Stomach (tissue), 9 donors: ENCODE results near the gene CSRP1. TPM values are rescaled to one million over a fixed set of nuclear protein-coding genes. Genes with fewer than 3 reads are reported as not detected.

Experiments used
- DNase-seq, 2 donors: peaks; one replicate each; pipeline versions ENCODE4 v3.0.0 to v3.0.0-alpha.2; 2013 to 2019
- H3K27ac ChIP-seq, 5 donors: fragments of 200-600 bp in 4 of 5; sonication (generic) in 4 of 5; one replicate each; pipeline ENCODE4 v1.5.1; 2013 to 2019; ENCODE audit warnings: mild to moderate bottlenecking in 1 of 5, moderate library complexity in 1 of 5
- H3K27me3 ChIP-seq, 3 donors: fragments of 200-600 bp; sonication (generic); one replicate each; pipeline ENCODE4 v1.5.1; 2017 to 2019; ENCODE audit warnings: mixed run types in 1 of 3
- H3K36me3 ChIP-seq, 4 donors: fragments of 200-600 bp; sonication (generic); 1 replicate in 3 of 4; 2 replicates in 1 of 4; pipeline ENCODE4 v1.5.1; 2016 to 2019
- H3K4me1 ChIP-seq, 4 donors: fragments of 200-600 bp; sonication (generic); one replicate each; pipeline ENCODE4 v1.5.1; 2016 to 2019
- H3K4me3 ChIP-seq, 4 donors: fragments of 200-600 bp; sonication (generic) in 3 of 4; one replicate each; pipeline ENCODE4 v1.5.1; 2016 to 2019; ENCODE audit warnings: mild to moderate bottlenecking in 1 of 4
- H3K9me3 ChIP-seq, 4 donors: fragments of 200-600 bp; sonication (generic); one replicate each; pipeline ENCODE4 v1.5.1; 2016 to 2019
- CTCF ChIP-seq, 7 experiments: fragments of 450-650 bp in 4 of 7; fragments of 200-600 bp in 3 of 7; sonication (generic) in 3 of 7; IDR thresholded peaks; one replicate each; pipeline ENCODE4 v1.5.1; 2016 to 2019; ENCODE audit warnings: antibody characterized with exemption in 7 of 7, control low read depth in 2 of 7, mild to moderate bottlenecking in 1 of 7
- EP300 ChIP-seq: sonication (generic); formaldehyde crosslinking; IDR thresholded peaks from one replicate; pipeline ENCODE4 v1.6.1; 2017; ENCODE audit warnings: antibody characterized with exemption
- POLR2A ChIP-seq, 4 donors: fragments of 450-650 bp; IDR thresholded peaks; one replicate each; pipeline ENCODE4 v1.6.1; 2016; ENCODE audit warnings: antibody characterized with exemption in 4 of 4, control low read depth in 2 of 4, mild to moderate bottlenecking in 1 of 4, moderate library complexity in 1 of 4
- POLR2AphosphoS5 ChIP-seq, 3 donors: sonication (generic); formaldehyde crosslinking; IDR thresholded peaks; one replicate each; pipeline ENCODE4 v1.6.1; 2016; ENCODE audit warnings: antibody characterized with exemption in 3 of 3
- WGBS, 5 donors: extraction: QIAGEN DNeasy Blood & Tissue Kit in 3 of 5; methylation state at CpG; one replicate each; pipeline versions ENCODE4 v1.1.5 to v1.1.7; 2013 to 2018; 5-methylcytosine and 5-hydroxymethylcytosine counted together
- intact Hi-C: fragments of 100-400 bp; cut with DNase I; formaldehyde crosslinking; loops from one replicate; pipeline ENCODE4 v1.15.1; 2023; ENCODE audit warnings: low total_unique reads
- polyA plus RNA-seq, 3 donors: library from polyadenylated mRNA; stranded (reverse); fragments of 200-250 nt; gene quantifications; one replicate each; pipeline ENCODE4 v1.2.3, GENCODE V29; 2013
- total RNA-seq, 5 donors: library from RNA; depleted of rRNA; stranded (reverse); fragments of >200 nt; gene quantifications; one replicate each; pipeline versions ENCODE4 v1.1.0 to v1.2.3, GENCODE V29; 2014 to 2016
- donor health status: healthy with polysubstance abuse.
- donor health status: Bipolar disorder and iron deficiency.
- donor health status: healthy.

Gene CSRP1
- total and polyA plus RNA-seq, 8 donors: 220 to 2,162 (median 528) TPM

- peaks cover 56 to 80% (median 77%) of the 10 kb centered on the region in 4 donors for H3K36me3 ChIP-seq
- intact Hi-C loops: no loop called here
- H3K9me3 ChIP-seq: no peaks in the 10 kb centered on the region
- no peak for DNase-seq
- 50 to 70% (median 63%) methylated on average over 3 of the region's 3 CpGs for WGBS, 5 donors
- H3K27ac ChIP-seq: peak overlapping the region in 4 of 5 donors; percentile 27 to 95 (median 64)
- H3K4me1 ChIP-seq: peaks cover 38 to 71% (median 54%) of the 10 kb centered on the region in 4 donors
- H3K4me3 ChIP-seq: no peak overlapping the region
- TF ChIP-seq POLR2AphosphoS5 (IDR thresholded peaks at IDR 0.05): peak in 2 of 3 donors; percentile 19 to 31
- no peak for TF ChIP-seq POLR2A (IDR thresholded peaks at IDR 0.05)
- peaks cover 0 to 8% (median 0%) of the 10 kb centered on the region in 3 donors for H3K27me3 ChIP-seq
Measured at GRCh38 chr1:201486187-201486586, 20.7 kb downstream of the CSRP1 start.

GRCh38 chr1:201485184-201485774 is 21.6 kb downstream of the CSRP1 start:
- H3K27me3 ChIP-seq: peaks cover 0 to 9% (median 0%) of the 10 kb centered on the region in 3 donors
- no peak overlapping the region for H3K4me3 ChIP-seq
- DNase-seq: no peak
- peaks cover 36 to 71% (median 59%) of the 10 kb centered on the region in 4 donors for H3K4me1 ChIP-seq
- H3K9me3 ChIP-seq: no peaks in the 10 kb centered on the region
- H3K27ac ChIP-seq: peak overlapping the region in 4 of 5 donors; percentile 27 to 95 (median 64)
- intact Hi-C loops: no loop called here
- 83 to 92% (median 91%) methylated on average over 4 of the region's 4 CpGs for WGBS, 5 donors
- peaks cover 56 to 71% (median 70%) of the 10 kb centered on the region in 4 donors for H3K36me3 ChIP-seq
- TF ChIP-seq CTCF (IDR thresholded peaks at IDR 0.05): no peak
- no peak for TF ChIP-seq POLR2AphosphoS5 (IDR thresholded peaks at IDR 0.05)
- TF ChIP-seq EP300: no peak
- no peak for TF ChIP-seq POLR2A (IDR thresholded peaks at IDR 0.05)

- peaks cover 19 to 57% (median 46%) of the 10 kb centered on the region in 4 donors for H3K4me1 ChIP-seq
- no peaks in the 10 kb centered on the region for H3K9me3 ChIP-seq
- intact Hi-C loops: no loop called here
- no peak overlapping the region for H3K4me3 ChIP-seq
- no peak for DNase-seq
- TF ChIP-seq POLR2A (IDR thresholded peaks at IDR 0.05): no peak
- no peak for TF ChIP-seq EP300
- no peak for TF ChIP-seq POLR2AphosphoS5 (IDR thresholded peaks at IDR 0.05)
- no peak for TF ChIP-seq CTCF (IDR thresholded peaks at IDR 0.05)
- WGBS, 5 donors: 85 to 94% (median 91%) methylated on average over 4 of the region's 4 CpGs
- H3K27me3 ChIP-seq: peaks cover 0 to 9% (median 0%) of the 10 kb centered on the region in 3 donors
- peaks cover 46 to 53% (median 52%) of the 10 kb centered on the region in 4 donors for H3K36me3 ChIP-seq
- H3K27ac ChIP-seq: peak overlapping the region in 3 of 5 donors; percentile 28 to 95 (median 79)
Measured at GRCh38 chr1:201483373-201483949, 23.5 kb downstream of the CSRP1 start.

GRCh38 chr1:201482755-201483154 is 24.2 kb downstream of the CSRP1 start:
- peaks cover 40 to 46% (median 45%) of the 10 kb centered on the region in 4 donors for H3K36me3 ChIP-seq
- WGBS, 5 donors: 50 to 73% (median 63%) methylated on average over 4 to 5 of the region's 5 CpGs
- H3K9me3 ChIP-seq: no peaks in the 10 kb centered on the region
- peaks cover 0 to 9% (median 0%) of the 10 kb centered on the region in 3 donors for H3K27me3 ChIP-seq
- peaks cover 17 to 50% (median 40%) of the 10 kb centered on the region in 4 donors for H3K4me1 ChIP-seq
- no peak for TF ChIP-seq EP300
- DNase-seq: no peak
- H3K4me3 ChIP-seq: peak overlapping the region in 1 of 4 donors; percentile 2
- intact Hi-C loops: no loop called here
- H3K27ac ChIP-seq: peak overlapping the region in 4 of 5 donors; percentile 77 to 95 (median 78)

- Histone ChIP-seq H3K4me1 (peaks cover 17 to 48% (median 36%) of the 10 kb centered on the region in 4 donors), H3K4me3 (peak overlapping the region; percentile 32 to 50 (median 37)), H3K27me3 (peaks cover 0 to 9% (median 0%) of the 10 kb centered on the region in 3 donors), H3K27ac (peak overlapping the region in 4 of 5 donors; percentile 77 to 95 (median 78)), H3K36me3 (peaks cover 32 to 38% (median 37%) of the 10 kb centered on the region in 4 donors), H3K9me3 (no peaks in the 10 kb centered on the region)
- peak; percentile 3 to 59 (median 28) for TF ChIP-seq POLR2AphosphoS5 (IDR thresholded peaks at IDR 0.05)
- peak in 5 of 7 experiments; percentile 77 to 96 (median 86) for TF ChIP-seq CTCF (IDR thresholded peaks at IDR 0.05)
- no peak for TF ChIP-seq POLR2A (IDR thresholded peaks at IDR 0.05)
- intact Hi-C loops: no loop called here
- WGBS, 5 donors: 3 to 11% (median 7%) methylated on average over 17 to 35 of the region's 35 CpGs
- peak; percentile 87 to 94 for DNase-seq
Measured at GRCh38 chr1:201481761-201482493, 25.0 kb downstream of the CSRP1 start.
